Measurements from ENCODE around the gene ARL6IP5. TPM values are rescaled to one million over a fixed set of nuclear protein-coding genes. Genes with fewer than 3 reads are reported as not detected.

The ARL6IP5 gene
- total and polyA plus RNA-seq, 2 of the 13 experiments (the other 11 are each of a cell fraction or from before 2014, with no cell fraction given): 23.7 to 29.6 TPM

DNA sequence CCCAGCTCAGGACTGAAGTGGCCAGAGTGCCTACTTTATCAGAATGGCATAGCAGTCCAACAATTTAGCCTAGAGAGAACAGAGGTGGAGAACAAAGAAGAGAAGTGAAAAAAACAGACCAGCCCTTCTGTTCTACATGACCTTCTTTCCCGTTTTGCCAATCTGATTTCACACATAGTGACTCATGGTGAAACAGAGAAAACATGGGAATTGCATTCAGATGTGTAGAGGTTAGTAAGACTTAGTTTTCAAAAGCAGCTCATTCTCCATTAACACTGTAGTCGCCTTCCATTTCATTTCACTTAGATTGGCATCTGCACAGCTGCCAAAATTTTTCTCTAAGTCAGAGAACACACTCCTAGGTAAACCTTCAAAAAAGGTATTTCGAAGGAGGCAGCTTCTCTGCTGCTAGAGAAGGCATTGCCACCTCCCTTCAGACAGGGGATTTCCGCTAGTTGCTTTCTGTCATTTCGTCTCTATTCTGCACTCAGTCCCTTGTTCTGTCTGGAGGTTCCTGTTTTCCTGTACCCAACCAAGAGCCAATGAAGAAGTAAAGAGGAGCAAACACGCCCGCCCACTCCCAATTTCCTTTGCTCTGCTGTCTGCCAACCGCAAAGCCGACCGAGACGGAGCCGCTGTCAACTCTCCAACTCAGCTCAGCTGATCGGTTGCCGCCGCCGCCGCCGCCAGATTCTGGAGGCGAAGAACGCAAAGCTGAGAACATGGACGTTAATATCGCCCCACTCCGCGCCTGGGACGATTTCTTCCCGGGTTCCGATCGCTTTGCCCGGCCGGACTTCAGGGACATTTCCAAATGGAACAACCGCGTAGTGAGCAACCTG is at the start of gene ARL6IP5 (continued):
- TF ChIP-seq, protein P1, sequence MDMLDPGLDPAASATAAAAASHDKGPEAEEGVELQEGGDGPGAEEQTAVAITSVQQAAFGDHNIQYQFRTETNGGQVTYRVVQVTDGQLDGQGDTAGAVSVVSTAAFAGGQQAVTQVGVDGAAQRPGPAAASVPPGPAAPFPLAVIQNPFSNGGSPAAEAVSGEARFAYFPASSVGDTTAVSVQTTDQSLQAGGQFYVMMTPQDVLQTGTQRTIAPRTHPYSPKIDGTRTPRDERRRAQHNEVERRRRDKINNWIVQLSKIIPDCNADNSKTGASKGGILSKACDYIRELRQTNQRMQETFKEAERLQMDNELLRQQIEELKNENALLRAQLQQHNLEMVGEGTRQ (IDR thresholded peaks at IDR 0.05; ENCODE audit: low read depth, low read length): no peak
- TF ChIP-seq, protein P1 (CRISPR knock-in tag; IDR thresholded peaks at IDR 0.05; ENCODE audit: borderline replicate concordance): no peak
- TF ChIP-seq HOXA3 (CRISPR knock-in tag; IDR thresholded peaks at IDR 0.05) (peak; percentile 81; the same call in 1 of the 2 replicates), HCFC1 (IDR thresholded peaks at IDR 0.05; ENCODE audit: low read depth, low read length) (no peak), ZNF629 (CRISPR knock-in tag; conservative IDR thresholded peaks at IDR 0.05) (no peak), SATB2 (CRISPR knock-in tag; IDR thresholded peaks at IDR 0.05) (no peak), ZNF383 (CRISPR knock-in tag; IDR thresholded peaks at IDR 0.05; ENCODE audit: borderline replicate concordance) (no peak), ZNF652 (CRISPR knock-in tag; IDR thresholded peaks at IDR 0.05; ENCODE audit: borderline replicate concordance, low read depth) (no peak), ZKSCAN1 (IDR thresholded peaks at IDR 0.05; ENCODE audit: low read length) (no peak), TBX2 (CRISPR knock-in tag; IDR thresholded peaks at IDR 0.05; ENCODE audit: borderline replicate concordance) (peak; percentile 63), PHF5A (CRISPR knock-in tag; IDR thresholded peaks at IDR 0.05; ENCODE audit: low read depth, unreplicated experiment) (no peak), IRF2 (CRISPR knock-in tag; IDR thresholded peaks at IDR 0.05) (0 out of 2 replicates have a peak, but pooled peaks have one; percentile 74), ZNF33B (CRISPR knock-in tag; IDR thresholded peaks at IDR 0.05) (no peak), SPEN (CRISPR knock-in tag; IDR thresholded peaks at IDR 0.05; ENCODE audit: low read depth) (peak; percentile 65), ZNF792 (CRISPR knock-in tag; IDR thresholded peaks at IDR 0.05) (0 out of 2 replicates have a peak, but pooled peaks have one; percentile 53)
- TF ChIP-seq, protein P2, sequence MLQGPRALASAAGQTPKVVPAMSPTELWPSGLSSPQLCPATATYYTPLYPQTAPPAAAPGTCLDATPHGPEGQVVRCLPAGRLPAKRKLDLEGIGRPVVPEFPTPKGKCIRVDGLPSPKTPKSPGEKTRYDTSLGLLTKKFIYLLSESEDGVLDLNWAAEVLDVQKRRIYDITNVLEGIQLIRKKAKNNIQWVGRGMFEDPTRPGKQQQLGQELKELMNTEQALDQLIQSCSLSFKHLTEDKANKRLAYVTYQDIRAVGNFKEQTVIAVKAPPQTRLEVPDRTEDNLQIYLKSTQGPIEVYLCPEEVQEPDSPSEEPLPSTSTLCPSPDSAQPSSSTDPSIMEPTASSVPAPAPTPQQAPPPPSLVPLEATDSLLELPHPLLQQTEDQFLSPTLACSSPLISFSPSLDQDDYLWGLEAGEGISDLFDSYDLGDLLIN (CRISPR knock-in tag; IDR thresholded peaks at IDR 0.05; ENCODE audit: borderline replicate concordance): no peak
- TF ChIP-seq, protein P3, sequence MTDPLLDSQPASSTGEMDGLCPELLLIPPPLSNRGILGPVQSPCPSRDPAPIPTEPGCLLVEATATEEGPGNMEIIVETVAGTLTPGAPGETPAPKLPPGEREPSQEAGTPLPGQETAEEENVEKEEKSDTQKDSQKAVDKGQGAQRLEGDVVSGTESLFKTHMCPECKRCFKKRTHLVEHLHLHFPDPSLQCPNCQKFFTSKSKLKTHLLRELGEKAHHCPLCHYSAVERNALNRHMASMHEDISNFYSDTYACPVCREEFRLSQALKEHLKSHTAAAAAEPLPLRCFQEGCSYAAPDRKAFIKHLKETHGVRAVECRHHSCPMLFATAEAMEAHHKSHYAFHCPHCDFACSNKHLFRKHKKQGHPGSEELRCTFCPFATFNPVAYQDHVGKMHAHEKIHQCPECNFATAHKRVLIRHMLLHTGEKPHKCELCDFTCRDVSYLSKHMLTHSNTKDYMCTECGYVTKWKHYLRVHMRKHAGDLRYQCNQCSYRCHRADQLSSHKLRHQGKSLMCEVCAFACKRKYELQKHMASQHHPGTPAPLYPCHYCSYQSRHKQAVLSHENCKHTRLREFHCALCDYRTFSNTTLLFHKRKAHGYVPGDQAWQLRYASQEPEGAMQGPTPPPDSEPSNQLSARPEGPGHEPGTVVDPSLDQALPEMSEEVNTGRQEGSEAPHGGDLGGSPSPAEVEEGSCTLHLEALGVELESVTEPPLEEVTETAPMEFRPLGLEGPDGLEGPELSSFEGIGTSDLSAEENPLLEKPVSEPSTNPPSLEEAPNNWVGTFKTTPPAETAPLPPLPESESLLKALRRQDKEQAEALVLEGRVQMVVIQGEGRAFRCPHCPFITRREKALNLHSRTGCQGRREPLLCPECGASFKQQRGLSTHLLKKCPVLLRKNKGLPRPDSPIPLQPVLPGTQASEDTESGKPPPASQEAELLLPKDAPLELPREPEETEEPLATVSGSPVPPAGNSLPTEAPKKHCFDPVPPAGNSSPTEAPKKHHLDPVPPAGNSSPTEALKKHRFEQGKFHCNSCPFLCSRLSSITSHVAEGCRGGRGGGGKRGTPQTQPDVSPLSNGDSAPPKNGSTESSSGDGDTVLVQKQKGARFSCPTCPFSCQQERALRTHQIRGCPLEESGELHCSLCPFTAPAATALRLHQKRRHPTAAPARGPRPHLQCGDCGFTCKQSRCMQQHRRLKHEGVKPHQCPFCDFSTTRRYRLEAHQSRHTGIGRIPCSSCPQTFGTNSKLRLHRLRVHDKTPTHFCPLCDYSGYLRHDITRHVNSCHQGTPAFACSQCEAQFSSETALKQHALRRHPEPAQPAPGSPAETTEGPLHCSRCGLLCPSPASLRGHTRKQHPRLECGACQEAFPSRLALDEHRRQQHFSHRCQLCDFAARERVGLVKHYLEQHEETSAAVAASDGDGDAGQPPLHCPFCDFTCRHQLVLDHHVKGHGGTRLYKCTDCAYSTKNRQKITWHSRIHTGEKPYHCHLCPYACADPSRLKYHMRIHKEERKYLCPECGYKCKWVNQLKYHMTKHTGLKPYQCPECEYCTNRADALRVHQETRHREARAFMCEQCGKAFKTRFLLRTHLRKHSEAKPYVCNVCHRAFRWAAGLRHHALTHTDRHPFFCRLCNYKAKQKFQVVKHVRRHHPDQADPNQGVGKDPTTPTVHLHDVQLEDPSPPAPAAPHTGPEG (CRISPR knock-in tag; IDR thresholded peaks at IDR 0.05): peak; percentile 100
- TF ChIP-seq, protein P4, sequence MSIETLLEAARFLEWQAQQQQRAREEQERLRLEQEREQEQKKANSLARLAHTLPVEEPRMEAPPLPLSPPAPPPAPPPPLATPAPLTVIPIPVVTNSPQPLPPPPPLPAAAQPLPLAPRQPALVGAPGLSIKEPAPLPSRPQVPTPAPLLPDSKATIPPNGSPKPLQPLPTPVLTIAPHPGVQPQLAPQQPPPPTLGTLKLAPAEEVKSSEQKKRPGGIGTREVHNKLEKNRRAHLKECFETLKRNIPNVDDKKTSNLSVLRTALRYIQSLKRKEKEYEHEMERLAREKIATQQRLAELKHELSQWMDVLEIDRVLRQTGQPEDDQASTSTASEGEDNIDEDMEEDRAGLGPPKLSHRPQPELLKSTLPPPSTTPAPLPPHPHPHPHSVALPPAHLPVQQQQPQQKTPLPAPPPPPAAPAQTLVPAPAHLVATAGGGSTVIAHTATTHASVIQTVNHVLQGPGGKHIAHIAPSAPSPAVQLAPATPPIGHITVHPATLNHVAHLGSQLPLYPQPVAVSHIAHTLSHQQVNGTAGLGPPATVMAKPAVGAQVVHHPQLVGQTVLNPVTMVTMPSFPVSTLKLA (IDR thresholded peaks at IDR 0.05): no peak

All from HepG2 (cell line).